Activated naive CD8-positive, alpha-beta T cell (primary cell): Measurements from ENCODE around the gene TADA2B.
A peak's percentile ranks its signal among the peaks of the same experiment; 100 is the strongest.
"Not testable (repeated sequence)": the region's sequence is repeated elsewhere in the genome, so short reads cannot be mapped to it uniquely, and the experiment has no call there.

Experiments used
- H3K27ac Mint-ChIP-seq: one replicate; pipeline ENCODE4 v1.8.0; 2021; ENCODE audit warnings: mixed read lengths
- H3K27me3 Mint-ChIP-seq: one replicate; pipeline ENCODE4 v1.8.0; 2021; ENCODE audit warnings: mixed read lengths
- H3K36me3 Mint-ChIP-seq: one replicate; pipeline ENCODE4 v1.8.0; 2021; ENCODE audit warnings: mixed read lengths
- H3K4me1 Mint-ChIP-seq: one replicate; pipeline ENCODE4 v1.8.0; 2021; ENCODE audit warnings: low read depth, mixed read lengths
- H3K4me3 Mint-ChIP-seq: one replicate; pipeline ENCODE4 v1.8.0; 2021; ENCODE audit warnings: mild to moderate bottlenecking, mixed read lengths
- H3K9me3 Mint-ChIP-seq: one replicate; pipeline ENCODE4 v1.8.0; 2021; ENCODE audit warnings: low read depth, mixed read lengths

Gene TADA2B

GRCh38 chr4:7086384-7086783, 43.2 kb downstream of the TADA2B start:
- Mint-ChIP-seq H3K9me3 (no peaks in the 10 kb centered on the region), H3K4me3 (no peak overlapping the region), H3K4me1 (no peaks in the 10 kb centered on the region), H3K36me3 (no peaks in the 10 kb centered on the region), H3K27me3 (peaks cover 26% of the 10 kb centered on the region), H3K27ac (no peak overlapping the region)

DNA sequence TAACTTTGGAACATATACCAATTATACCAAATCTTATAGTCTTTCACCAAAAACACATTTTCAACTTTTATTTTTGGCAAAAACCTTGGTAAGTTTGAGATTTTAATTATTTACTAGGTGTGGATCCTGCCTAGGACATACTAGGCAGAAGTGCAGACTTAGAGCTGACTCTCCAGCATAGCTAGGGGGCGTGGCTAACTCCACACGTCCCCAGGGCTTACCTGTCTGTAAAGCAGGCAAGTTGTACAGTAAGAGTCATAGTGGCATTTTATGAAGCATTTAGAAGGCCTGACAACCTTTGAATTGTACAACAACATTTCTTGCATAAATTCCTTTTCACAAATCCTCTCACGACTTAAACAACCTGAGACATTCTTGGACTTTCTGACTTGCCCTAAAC, 43.9 kb downstream of the TADA2B start:
- Mint-ChIP-seq H3K36me3 (no peaks in the 10 kb centered on the region), H3K27ac (no peak overlapping the region), H3K4me3 (no peak overlapping the region), H3K4me1 (no peaks in the 10 kb centered on the region), H3K9me3 (no peaks in the 10 kb centered on the region), H3K27me3 (peaks cover 21% of the 10 kb centered on the region)

GRCh38 chr4:7089213-7089986, 46.2 kb downstream of the TADA2B start:
- H3K27me3 Mint-ChIP-seq = peaks cover 18% of the 10 kb centered on the region

GRCh38 chr4:7092026-7092425, 48.9 kb downstream of the TADA2B start:
- Mint-ChIP-seq H3K27ac (no peak overlapping the region), H3K27me3 (peaks cover 12% of the 10 kb centered on the region), H3K9me3 (no peaks in the 10 kb centered on the region), H3K4me3 (no peak overlapping the region), H3K4me1 (no peaks in the 10 kb centered on the region), H3K36me3 (peaks cover 3% of the 10 kb centered on the region)

More at GRCh38 chr4:7089213-7089986, 46.2 kb downstream of the TADA2B start:
- Mint-ChIP-seq H3K4me3 (no peak overlapping the region), H3K27ac (no peak overlapping the region), H3K4me1 (no peaks in the 10 kb centered on the region), H3K9me3 (no peaks in the 10 kb centered on the region), H3K36me3 (peaks cover 3% of the 10 kb centered on the region)

GRCh38 chr4:7094916-7095315, 51.7 kb downstream of the TADA2B start:
- peaks cover 9% of the 10 kb centered on the region for H3K27me3 Mint-ChIP-seq
- H3K36me3 Mint-ChIP-seq = peaks cover 3% of the 10 kb centered on the region
- no peak overlapping the region for H3K27ac Mint-ChIP-seq
- no peaks in the 10 kb centered on the region for H3K4me1 Mint-ChIP-seq
- H3K9me3 Mint-ChIP-seq = no peaks in the 10 kb centered on the region
- H3K4me3 Mint-ChIP-seq = no peak overlapping the region

- Mint-ChIP-seq H3K27me3 (peaks cover 9% of the 10 kb centered on the region), H3K4me1 (no peaks in the 10 kb centered on the region), H3K9me3 (no peaks in the 10 kb centered on the region), H3K36me3 (peaks cover 3% of the 10 kb centered on the region), H3K4me3 (no peak overlapping the region), H3K27ac (no peak overlapping the region)
Observed at GRCh38 chr4:7095611-7096155, 52.5 kb downstream of the TADA2B start.

DNA sequence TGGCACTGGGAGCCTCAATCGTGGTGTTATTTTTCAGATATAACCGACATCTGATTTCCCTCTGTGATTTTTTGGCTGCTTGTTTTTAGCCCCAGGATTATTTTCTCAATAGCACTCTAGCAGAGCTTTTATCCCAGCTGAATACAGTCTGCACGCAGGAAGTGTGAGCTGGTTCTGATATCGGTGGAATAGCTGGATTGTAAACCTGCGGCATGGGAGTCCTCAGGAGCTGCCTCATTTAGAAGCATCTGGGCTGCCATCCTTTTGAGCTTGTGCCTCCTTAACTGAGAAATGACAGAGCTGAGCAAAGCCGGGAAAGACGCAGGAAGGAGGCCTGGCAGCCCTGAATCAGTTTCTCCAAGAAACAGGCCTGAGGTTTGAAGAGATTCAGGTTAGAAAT, 53.1 kb downstream of the TADA2B start:
- H3K9me3 Mint-ChIP-seq = no peaks in the 10 kb centered on the region
- peaks cover 9% of the 10 kb centered on the region for H3K27me3 Mint-ChIP-seq
- no peaks in the 10 kb centered on the region for H3K4me1 Mint-ChIP-seq
- peaks cover 3% of the 10 kb centered on the region for H3K36me3 Mint-ChIP-seq
- no peak overlapping the region for H3K4me3 Mint-ChIP-seq
- H3K27ac Mint-ChIP-seq = no peak overlapping the region

GRCh38 chr4:7101692-7102515, 58.7 kb downstream of the TADA2B start:
- Mint-ChIP-seq H3K4me1 (peaks cover 18% of the 10 kb centered on the region), H3K4me3 (peak overlapping the region; percentile 90), H3K27ac (no peak overlapping the region), H3K9me3 (no peaks in the 10 kb centered on the region), H3K27me3 (no peaks in the 10 kb centered on the region), H3K36me3 (no peaks in the 10 kb centered on the region)

DNA sequence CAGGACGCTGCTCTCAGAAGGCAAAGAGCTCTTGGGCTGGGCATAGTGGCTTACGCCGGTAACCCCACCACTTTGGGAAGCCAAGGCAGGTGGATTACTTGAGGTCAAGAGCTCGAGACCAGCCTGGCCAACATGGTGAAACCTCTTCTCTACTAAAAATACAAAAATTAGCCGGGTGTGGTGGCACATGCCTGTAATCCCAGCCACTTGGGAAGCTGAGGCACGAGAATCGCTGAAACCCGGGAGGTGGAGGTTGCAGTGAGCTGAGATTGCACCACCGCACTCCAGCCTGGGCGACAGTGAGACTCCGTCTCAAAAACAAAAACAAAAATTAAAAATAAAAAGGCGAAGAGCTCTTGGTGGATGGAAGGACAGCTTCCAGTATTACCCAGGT, 59.3 kb downstream of the TADA2B start:
- not testable (repeated sequence) for H3K9me3 Mint-ChIP-seq, H3K36me3 Mint-ChIP-seq, H3K27ac Mint-ChIP-seq, H3K27me3 Mint-ChIP-seq
- Mint-ChIP-seq H3K4me3 (peak overlapping the region; percentile 90), H3K4me1 (peaks cover 18% of the 10 kb centered on the region)

- Mint-ChIP-seq H3K4me1 (peaks cover 18% of the 10 kb centered on the region), H3K27ac (no peak overlapping the region), H3K9me3 (no peaks in the 10 kb centered on the region), H3K4me3 (peak overlapping the region; percentile 90), H3K27me3 (no peaks in the 10 kb centered on the region), H3K36me3 (no peaks in the 10 kb centered on the region)
Observed at GRCh38 chr4:7103031-7103606, 59.9 kb downstream of the TADA2B start.

- H3K4me3 Mint-ChIP-seq = peak overlapping the region; percentile 90
- H3K9me3 Mint-ChIP-seq = no peaks in the 10 kb centered on the region
- no peak overlapping the region for H3K27ac Mint-ChIP-seq
- no peaks in the 10 kb centered on the region for H3K27me3 Mint-ChIP-seq
- H3K36me3 Mint-ChIP-seq = no peaks in the 10 kb centered on the region
- H3K4me1 Mint-ChIP-seq = peaks cover 18% of the 10 kb centered on the region
Observed at GRCh38 chr4:7103607-7104365, 60.6 kb downstream of the TADA2B start.

- Mint-ChIP-seq H3K36me3 (no peaks in the 10 kb centered on the region), H3K4me3 (peak overlapping the region; percentile 30), H3K9me3 (no peaks in the 10 kb centered on the region), H3K27ac (no peak overlapping the region), H3K4me1 (peaks cover 18% of the 10 kb centered on the region), H3K27me3 (no peaks in the 10 kb centered on the region)
Observed at GRCh38 chr4:7104366-7105031, 61.3 kb downstream of the TADA2B start.

- Mint-ChIP-seq H3K36me3 (peaks cover 3% of the 10 kb centered on the region), H3K27ac (no peak overlapping the region), H3K9me3 (no peaks in the 10 kb centered on the region), H3K4me3 (no peak overlapping the region), H3K4me1 (peaks cover 18% of the 10 kb centered on the region), H3K27me3 (no peaks in the 10 kb centered on the region)
Observed at GRCh38 chr4:7105276-7105675, 62.1 kb downstream of the TADA2B start.
